Measurements from ENCODE around the gene FGF7. TPM values are rescaled to one million over a fixed set of nuclear protein-coding genes. Genes with fewer than 3 reads are reported as not detected.

The FGF7 gene
- total and polyA plus RNA-seq, 2 experiments from 2014 or later = 0.03 to 0.08 TPM

GRCh38 chr15:49466119-49466518 lies 43.1 kb downstream of the FGF7 start:
- no peak overlapping the region for H2AFZ ChIP-seq
- no peaks in the 10 kb centered on the region for H3K36me3 Mint-ChIP-seq (ENCODE audit: low read depth)
- DNase-seq (ENCODE audit: low spot score) = no peak

More at GRCh38 chr15:49466119-49466518, 43.1 kb downstream of the FGF7 start:
- H3K27ac ChIP-seq (ENCODE audit: low read depth) = no peak overlapping the region
- no peak overlapping the region for H3K4me3 ChIP-seq
- no peaks in the 10 kb centered on the region for H3F3A ChIP-seq (replicated peaks; ENCODE audit: low read depth)
- no peaks in the 10 kb centered on the region for H3K9me2 ChIP-seq (ENCODE audit: insufficient read depth)
- H3K36me3 ChIP-seq (ENCODE audit: insufficient read depth) = no peaks in the 10 kb centered on the region
- H3K4me1 ChIP-seq (ENCODE audit: insufficient read depth) = no peaks in the 10 kb centered on the region
- H3K4me1 Mint-ChIP-seq = no peaks in the 10 kb centered on the region
- no peaks in the 10 kb centered on the region for H3K27me3 ChIP-seq (ENCODE audit: insufficient read depth)
- no peaks in the 10 kb centered on the region for H3K9me3 Mint-ChIP-seq
- H3K79me2 ChIP-seq (replicated peaks; ENCODE audit: insufficient read depth) = no peaks in the 10 kb centered on the region
- ATAC-seq = no peak
- no peak for TF ChIP-seq ZNF331 (CRISPR knock-in tag; IDR thresholded peaks at IDR 0.05; ENCODE audit: low read depth)
- TF ChIP-seq POLR2AphosphoS5 (IDR thresholded peaks at IDR 0.05; ENCODE audit: low read depth) = no peak
- TF ChIP-seq STAT1 (IDR thresholded peaks at IDR 0.05; ENCODE audit: unreplicated experiment) = no peak
- no peak for TF ChIP-seq ZNF462 (CRISPR knock-in tag; IDR thresholded peaks at IDR 0.05)
- TF ChIP-seq JUNB (IDR thresholded peaks at IDR 0.05; ENCODE audit: unreplicated experiment) = no peak
- TF ChIP-seq EZH2phosphoT487 (IDR thresholded peaks at IDR 0.05; ENCODE audit: unreplicated experiment) = no peak
- TF ChIP-seq ZNF114 (CRISPR knock-in tag; IDR thresholded peaks at IDR 0.05) = no peak
- no peak for TF ChIP-seq NANOG (IDR thresholded peaks at IDR 0.05; ENCODE audit: borderline replicate concordance)
- no peak for TF ChIP-seq CTCF (conservative IDR thresholded peaks at IDR 0.05; ENCODE audit: low read depth in 2 of 2)
- no peaks in the 10 kb centered on the region for H4K20me1 ChIP-seq (replicated peaks; ENCODE audit: insufficient read depth)
- H3K4me3 Mint-ChIP-seq = no peak overlapping the region
- H3K4me2 ChIP-seq = no peak overlapping the region
- no peak overlapping the region for H3K27ac Mint-ChIP-seq
- peaks cover 2% of the 10 kb centered on the region for H3K27me3 Mint-ChIP-seq (ENCODE audit: insufficient read depth, low read depth, poor library complexity)
